Measurements from ENCODE around the gene RGS8. TPM values are rescaled to one million over a fixed set of nuclear protein-coding genes. Genes with fewer than 3 reads are reported as not detected.
A peak's percentile ranks its signal among the peaks of the same experiment; 100 is the strongest.

RGS8 gene
- total and polyA plus RNA-seq, 2 donors from 2014 or later = not detected

DNA sequence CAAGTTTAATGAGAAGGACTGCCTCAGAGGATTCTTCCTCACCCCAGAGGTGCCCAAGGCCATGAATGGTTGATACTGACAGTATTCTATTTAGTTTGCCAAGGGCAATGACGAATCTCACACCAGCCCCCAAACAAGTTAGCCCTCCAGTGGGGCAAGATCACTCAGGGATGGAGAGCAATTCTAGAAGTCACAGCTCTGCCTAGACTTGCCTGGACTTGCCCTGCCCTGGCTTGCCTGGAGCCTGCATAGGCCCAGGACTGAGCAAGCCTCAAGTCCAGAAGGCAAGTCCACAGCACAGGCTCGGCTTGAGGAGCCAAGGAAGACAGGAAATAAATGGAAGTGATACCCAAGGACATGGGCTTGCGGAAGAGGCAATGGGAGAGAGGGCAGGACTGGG lies 40.7 kb downstream of the RGS8 start:
- no peaks in the 10 kb centered on the region for H3K4me1 ChIP-seq (ENCODE audit: control insufficient read depth in 2 of 3, insufficient read depth in 2 of 3, low read depth in 1 of 3, low read length in 3 of 3)
- intact Hi-C loops (cut with DNase I) = no loop called here
- H3K36me3 ChIP-seq (ENCODE audit: control insufficient read depth in 2 of 3, insufficient read depth in 3 of 3, low read length in 3 of 3) = no peaks in the 10 kb centered on the region
- H3K27ac ChIP-seq (ENCODE audit: low read depth in 2 of 2, low read length in 2 of 2) = no peak overlapping the region
- FAIRE-seq (no peak), DNase-seq (no peak)
- no peak overlapping the region for H3K4me3 ChIP-seq (ENCODE audit: low read length in 3 of 3)
- H3K9me3 ChIP-seq (ENCODE audit: control insufficient read depth in 2 of 3, insufficient read depth in 1 of 3, low read length in 3 of 3) = no peaks in the 10 kb centered on the region
- TF ChIP-seq, protein P1, sequence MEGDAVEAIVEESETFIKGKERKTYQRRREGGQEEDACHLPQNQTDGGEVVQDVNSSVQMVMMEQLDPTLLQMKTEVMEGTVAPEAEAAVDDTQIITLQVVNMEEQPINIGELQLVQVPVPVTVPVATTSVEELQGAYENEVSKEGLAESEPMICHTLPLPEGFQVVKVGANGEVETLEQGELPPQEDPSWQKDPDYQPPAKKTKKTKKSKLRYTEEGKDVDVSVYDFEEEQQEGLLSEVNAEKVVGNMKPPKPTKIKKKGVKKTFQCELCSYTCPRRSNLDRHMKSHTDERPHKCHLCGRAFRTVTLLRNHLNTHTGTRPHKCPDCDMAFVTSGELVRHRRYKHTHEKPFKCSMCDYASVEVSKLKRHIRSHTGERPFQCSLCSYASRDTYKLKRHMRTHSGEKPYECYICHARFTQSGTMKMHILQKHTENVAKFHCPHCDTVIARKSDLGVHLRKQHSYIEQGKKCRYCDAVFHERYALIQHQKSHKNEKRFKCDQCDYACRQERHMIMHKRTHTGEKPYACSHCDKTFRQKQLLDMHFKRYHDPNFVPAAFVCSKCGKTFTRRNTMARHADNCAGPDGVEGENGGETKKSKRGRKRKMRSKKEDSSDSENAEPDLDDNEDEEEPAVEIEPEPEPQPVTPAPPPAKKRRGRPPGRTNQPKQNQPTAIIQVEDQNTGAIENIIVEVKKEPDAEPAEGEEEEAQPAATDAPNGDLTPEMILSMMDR (IDR thresholded peaks at IDR 0.05; ENCODE audit: borderline replicate concordance, extremely low read depth, insufficient read depth) = no peak
- no peaks in the 10 kb centered on the region for H3K27me3 ChIP-seq (ENCODE audit: control insufficient read depth, insufficient read depth, low read length)
- no peak overlapping the region for H3K9ac ChIP-seq (ENCODE audit: low read length in 3 of 3)

- Histone ChIP-seq H3K4me3 (ENCODE audit: low read length in 3 of 3) (no peak overlapping the region), H3K27ac (ENCODE audit: low read depth in 2 of 2, low read length in 2 of 2) (no peak overlapping the region), H3K4me1 (ENCODE audit: control insufficient read depth in 2 of 3, insufficient read depth in 2 of 3, low read depth in 1 of 3, low read length in 3 of 3) (no peaks in the 10 kb centered on the region), H3K9me3 (ENCODE audit: control insufficient read depth in 2 of 3, insufficient read depth in 1 of 3, low read length in 3 of 3) (no peaks in the 10 kb centered on the region), H3K27me3 (ENCODE audit: control insufficient read depth, insufficient read depth, low read length) (no peaks in the 10 kb centered on the region), H3K36me3 (ENCODE audit: control insufficient read depth in 2 of 3, insufficient read depth in 3 of 3, low read length in 3 of 3) (no peaks in the 10 kb centered on the region), H3K9ac (ENCODE audit: low read length in 3 of 3) (no peak overlapping the region)
- DNase-seq (no peak), FAIRE-seq (no peak)
- intact Hi-C loops (cut with DNase I) = no loop called here
- TF ChIP-seq, protein P1 (IDR thresholded peaks at IDR 0.05; ENCODE audit: borderline replicate concordance, extremely low read depth, insufficient read depth) = no peak
Measured at GRCh38 chr1:182642461-182642860, 41.9 kb downstream of the RGS8 start.

DNA sequence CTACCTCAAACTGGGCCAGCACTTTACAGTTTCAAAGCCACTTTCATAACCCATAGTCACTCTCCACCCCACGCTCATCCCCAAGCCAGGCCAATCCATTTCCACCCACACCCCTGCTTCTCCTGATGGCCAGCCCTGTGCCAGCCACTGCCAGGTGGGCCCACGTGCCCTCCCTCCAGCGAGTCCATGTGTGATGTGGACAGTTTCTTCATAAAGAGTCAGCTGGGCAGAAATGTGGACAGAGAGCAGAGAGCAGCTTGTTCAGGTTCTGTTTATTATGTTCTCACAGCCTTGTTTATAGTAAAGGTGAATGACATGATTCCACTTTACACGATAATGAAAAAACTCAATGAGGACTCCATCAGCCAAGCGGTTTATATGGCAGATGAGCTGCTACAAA lies 42.8 kb downstream of the RGS8 start:
- Histone ChIP-seq H3K4me1 (ENCODE audit: control insufficient read depth in 2 of 3, insufficient read depth in 2 of 3, low read depth in 1 of 3, low read length in 3 of 3) (no peaks in the 10 kb centered on the region), H3K9me3 (ENCODE audit: control insufficient read depth in 2 of 3, insufficient read depth in 1 of 3, low read length in 3 of 3) (no peaks in the 10 kb centered on the region), H3K36me3 (ENCODE audit: control insufficient read depth in 2 of 3, insufficient read depth in 3 of 3, low read length in 3 of 3) (no peaks in the 10 kb centered on the region), H3K9ac (ENCODE audit: low read length in 3 of 3) (no peak overlapping the region), H3K4me3 (ENCODE audit: low read length in 3 of 3) (no peak overlapping the region), H3K27me3 (ENCODE audit: control insufficient read depth, insufficient read depth, low read length) (no peaks in the 10 kb centered on the region), H3K27ac (ENCODE audit: low read depth in 2 of 2, low read length in 2 of 2) (no peak overlapping the region)
- FAIRE-seq = no peak
- TF ChIP-seq, protein P1 (IDR thresholded peaks at IDR 0.05; ENCODE audit: borderline replicate concordance, extremely low read depth, insufficient read depth) = no peak
- no peak for DNase-seq
- intact Hi-C loops (cut with DNase I) = no loop called here

- no peaks in the 10 kb centered on the region for H3K9me3 ChIP-seq (ENCODE audit: control insufficient read depth in 2 of 3, insufficient read depth in 1 of 3, low read length in 3 of 3)
- no peak overlapping the region for H3K27ac ChIP-seq (ENCODE audit: low read depth in 2 of 2, low read length in 2 of 2)
- TF ChIP-seq, protein P1 (IDR thresholded peaks at IDR 0.05; ENCODE audit: borderline replicate concordance, extremely low read depth, insufficient read depth) = no peak
- H3K4me3 ChIP-seq (ENCODE audit: low read length in 3 of 3) = no peak overlapping the region
- DNase-seq (peak in 1 of 5 donors; percentile 7), FAIRE-seq (no peak)
- no peaks in the 10 kb centered on the region for H3K4me1 ChIP-seq (ENCODE audit: control insufficient read depth in 2 of 3, insufficient read depth in 2 of 3, low read depth in 1 of 3, low read length in 3 of 3)
- intact Hi-C loops (cut with DNase I) = no loop called here
- H3K9ac ChIP-seq (ENCODE audit: low read length in 3 of 3) = no peak overlapping the region
- H3K36me3 ChIP-seq (ENCODE audit: control insufficient read depth in 2 of 3, insufficient read depth in 3 of 3, low read length in 3 of 3) = no peaks in the 10 kb centered on the region
- H3K27me3 ChIP-seq (ENCODE audit: control insufficient read depth, insufficient read depth, low read length) = no peaks in the 10 kb centered on the region
Measured at GRCh38 chr1:182639330-182639729, 45.1 kb downstream of the RGS8 start.

Data from kidney (tissue), 14 donors.